Endothelial cell of hepatic sinusoid (primary cell): ENCODE results near the gene SLC33A1.
"Not testable (repeated sequence)": the region's sequence is repeated elsewhere in the genome, so short reads cannot be mapped to it uniquely, and the experiment has no call there.

Experiments used
- in situ Hi-C: cut with HindIII; loops from 2 replicates; pipeline ENCODE4 v1.10.0; 2017; ENCODE audit warnings: low sequenced_read_pairs

SLC33A1 gene

DNA sequence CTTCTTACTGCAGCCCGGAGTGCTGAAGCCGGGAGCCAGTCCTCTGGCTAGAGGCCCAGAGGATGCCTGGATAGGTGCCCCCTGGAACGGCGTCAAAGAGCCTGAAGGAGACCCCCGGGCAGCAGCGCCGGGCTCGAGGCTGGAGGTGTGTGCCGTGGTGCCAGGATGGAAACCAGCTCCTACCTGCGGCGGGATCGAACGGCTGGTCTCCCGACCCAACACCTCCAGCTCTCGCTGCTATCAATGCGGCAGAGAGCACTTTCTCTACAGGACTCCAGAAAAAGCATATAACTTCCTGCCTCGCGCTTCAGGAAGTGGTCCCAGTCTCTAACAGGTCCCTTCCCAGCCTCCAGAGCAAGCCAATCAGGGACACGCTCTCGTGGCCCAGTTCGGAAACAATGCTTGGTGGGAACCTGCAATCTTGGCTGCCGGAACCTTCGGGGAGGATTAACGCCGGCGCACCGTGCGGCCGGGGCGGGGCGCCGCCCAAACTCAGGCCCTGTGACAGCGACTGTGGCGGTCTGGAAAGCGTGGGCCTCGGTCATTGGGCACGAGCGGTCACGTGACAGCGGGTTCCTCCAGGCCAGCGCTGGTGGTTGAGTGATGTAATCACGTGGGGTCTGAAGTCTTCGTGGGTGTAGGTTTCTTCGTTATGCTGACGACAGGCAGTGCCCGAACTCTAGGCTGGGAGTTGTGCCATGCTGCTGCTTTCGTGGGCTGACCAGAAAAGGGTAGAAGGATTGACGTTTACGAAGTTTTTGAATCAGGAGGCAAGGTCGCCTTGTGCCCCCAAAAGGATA is at the start of gene SLC33A1:
SLC33A1 (minus strand) TSS at position 287 of the 800 bp plus-strand sequence. CDS start 430 bp downstream, outside the sequence.
- in situ Hi-C loops = no loop called here

DNA sequence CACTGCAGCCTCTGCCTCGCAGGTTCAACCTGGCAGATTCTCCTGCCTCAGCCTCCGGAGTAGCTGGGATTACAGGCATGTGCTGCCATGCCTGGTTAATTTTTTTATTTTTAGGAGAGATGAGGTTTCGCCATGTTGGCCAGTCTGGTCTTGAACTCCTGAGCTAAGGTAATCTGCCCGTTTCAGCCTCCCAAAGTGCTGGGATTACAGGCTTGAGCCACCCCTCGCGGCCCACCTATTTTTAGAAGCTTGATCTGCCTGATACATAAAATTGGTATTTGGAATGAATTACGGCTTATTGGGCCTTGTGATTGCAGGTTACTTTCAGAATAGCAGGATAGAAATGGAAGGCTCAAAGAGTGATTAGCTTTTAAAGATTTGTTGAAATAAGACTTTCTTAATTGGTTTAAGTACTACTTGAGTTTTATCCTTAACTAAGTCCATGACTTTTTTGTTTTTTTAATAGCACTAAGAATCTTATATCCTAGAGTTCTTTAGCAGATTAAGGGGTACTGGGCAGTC is 41.2 kb upstream of the SLC33A1 start:
- in situ Hi-C loops = no loop called here

- in situ Hi-C loops = no loop called here
Measured at GRCh38 chr3:155891321-155891720, 37.1 kb upstream of the SLC33A1 start.

- in situ Hi-C loops = no loop called here
Measured at GRCh38 chr3:155890671-155891190, 36.5 kb upstream of the SLC33A1 start.

GRCh38 chr3:155889952-155890351 is 35.7 kb upstream of the SLC33A1 start:
- in situ Hi-C loops = no loop called here

DNA sequence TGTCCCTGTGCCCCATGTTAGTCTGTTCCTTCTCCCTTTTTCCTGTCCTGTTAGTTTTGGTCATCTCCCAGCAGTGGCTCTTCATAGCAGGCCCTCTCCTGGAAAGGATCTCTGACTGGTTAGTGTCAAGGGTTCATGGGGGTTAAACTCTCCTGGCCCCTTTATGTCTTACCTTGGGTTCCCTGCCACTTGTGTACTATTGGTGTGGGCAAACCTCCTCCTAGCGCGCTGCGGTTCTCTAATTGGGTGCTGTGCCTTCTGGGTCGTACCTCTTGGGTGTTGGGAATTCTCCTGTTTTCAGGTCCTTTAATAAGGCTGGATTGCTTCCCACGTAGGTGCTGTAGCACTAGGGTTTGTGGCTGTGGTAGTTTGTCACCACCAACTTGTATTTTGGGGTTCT is 35.0 kb upstream of the SLC33A1 start:
- in situ Hi-C loops = no loop called here

DNA sequence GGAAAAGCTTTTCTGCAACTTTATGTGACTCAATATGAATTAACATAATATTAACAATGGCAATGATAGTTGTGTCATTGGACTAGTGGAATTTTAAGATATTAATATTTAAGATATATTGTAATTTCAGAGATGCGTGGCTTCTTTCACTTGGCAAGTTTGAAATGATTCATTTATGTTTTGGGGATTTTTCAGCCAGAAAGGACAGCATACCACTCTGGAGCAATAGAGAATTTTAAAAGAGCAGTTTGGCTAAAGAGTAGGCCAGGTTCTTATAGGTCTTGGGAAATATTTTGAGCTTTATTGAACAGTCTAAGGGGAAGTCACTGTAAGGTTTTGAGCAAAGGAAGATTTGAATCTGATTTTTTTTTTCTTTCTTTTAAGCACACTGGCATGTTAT is 32.7 kb upstream of the SLC33A1 start:
- in situ Hi-C loops = no loop called here

- in situ Hi-C loops = not testable (repeated sequence)
Measured at GRCh38 chr3:155886348-155886747, 32.1 kb upstream of the SLC33A1 start.

DNA sequence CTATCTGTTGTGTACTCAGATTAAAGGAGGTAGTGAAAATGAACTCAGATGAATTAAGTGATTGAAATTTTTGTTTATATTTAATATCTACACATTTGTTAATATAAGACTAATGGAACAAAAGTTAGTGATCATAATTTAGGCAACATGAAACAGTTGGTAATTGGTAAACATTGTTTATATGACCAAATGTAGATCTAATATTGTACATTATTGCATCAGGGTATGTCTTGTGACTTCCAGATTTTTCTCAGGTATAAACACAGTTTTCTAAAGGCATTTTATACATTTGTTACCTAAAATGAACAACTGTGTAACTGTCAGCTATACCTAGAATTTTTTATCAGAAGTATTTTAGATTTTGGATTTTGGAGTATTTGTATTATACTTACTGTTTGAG is 31.1 kb upstream of the SLC33A1 start:
- in situ Hi-C loops = no loop called here

- in situ Hi-C loops = no loop called here
Measured at GRCh38 chr3:155884292-155884691, 30.1 kb upstream of the SLC33A1 start.

GRCh38 chr3:155880286-155880685 is 26.1 kb upstream of the SLC33A1 start:
- in situ Hi-C loops = no loop called here

DNA sequence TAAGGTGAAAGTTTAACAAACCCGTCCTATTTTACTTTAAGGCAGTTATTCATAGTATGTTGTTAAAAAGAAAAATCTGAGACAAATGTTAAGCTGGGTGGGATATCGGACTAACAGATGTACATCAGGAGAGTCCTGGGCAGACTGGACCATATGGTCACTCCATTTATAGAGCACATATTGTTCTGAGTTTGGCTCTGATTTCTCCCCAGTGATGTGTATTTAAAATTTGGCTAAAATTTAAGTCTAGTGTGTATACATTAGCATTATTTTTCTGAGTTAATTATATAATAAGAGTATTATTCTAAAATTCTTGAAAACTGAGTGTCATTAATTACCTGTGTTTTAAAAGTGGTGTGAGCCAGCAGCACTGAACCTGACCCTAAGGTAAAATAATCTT is 22.3 kb upstream of the SLC33A1 start:
- in situ Hi-C loops = no loop called here

GRCh38 chr3:155876037-155876436 is 21.8 kb upstream of the SLC33A1 start:
- in situ Hi-C loops = no loop called here

DNA sequence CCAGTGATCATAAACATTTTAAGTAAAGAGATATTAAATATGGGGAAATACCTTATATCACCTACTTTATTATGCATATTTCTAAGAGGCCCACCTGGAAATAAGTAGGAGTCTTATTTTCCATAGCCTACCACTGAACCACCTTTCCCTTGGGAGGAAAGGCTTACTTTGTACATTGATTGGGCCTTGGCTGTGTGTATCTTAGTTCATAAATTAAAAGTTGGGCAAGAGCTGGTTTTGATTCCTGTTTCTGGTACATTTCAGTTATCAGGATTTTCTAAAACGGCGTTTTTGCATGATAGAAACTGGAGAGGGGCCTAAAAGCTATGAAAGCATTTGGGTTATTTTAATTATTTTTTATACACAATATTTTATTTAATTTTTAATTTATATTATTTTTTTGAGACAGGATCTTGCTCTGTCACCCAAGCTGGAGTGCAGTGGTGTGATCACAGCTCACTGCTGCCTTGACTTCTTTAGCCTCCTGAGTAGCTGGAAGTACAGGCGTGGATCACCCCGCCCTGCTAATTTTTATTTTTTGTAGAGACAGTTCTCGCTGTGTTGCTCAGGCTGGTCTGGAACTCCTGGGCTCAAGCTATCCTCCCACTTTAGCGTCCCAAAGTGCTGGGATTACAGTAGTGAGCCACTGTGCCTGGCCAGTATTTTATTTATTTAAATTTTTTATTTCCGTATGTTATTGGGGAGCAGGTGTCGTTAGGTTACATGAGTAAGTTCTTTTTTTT is 18.8 kb upstream of the SLC33A1 start:
- in situ Hi-C loops = no loop called here

DNA sequence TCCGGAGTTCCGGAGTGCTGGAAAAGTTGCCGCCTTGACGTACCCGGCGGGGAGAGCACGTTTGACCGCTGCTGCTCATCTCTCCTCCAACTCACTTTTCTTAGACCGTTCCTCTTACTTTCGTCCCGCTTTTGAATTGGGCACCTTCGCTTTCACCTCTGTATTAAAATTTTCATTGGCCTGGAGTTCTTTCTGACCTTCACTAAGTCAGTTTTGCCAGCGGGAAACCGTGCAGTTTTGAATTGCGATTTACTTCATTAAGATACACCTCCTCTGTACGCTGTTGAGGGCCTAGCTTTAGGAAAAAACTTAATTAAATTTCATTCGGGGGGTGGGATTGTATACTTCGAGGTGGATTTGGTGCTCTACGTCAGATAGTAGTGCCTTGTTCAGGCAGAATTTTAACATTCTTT is 17.5 kb upstream of the SLC33A1 start:
- in situ Hi-C loops = no loop called here

- in situ Hi-C loops = no loop called here
Measured at GRCh38 chr3:155870945-155871745, 16.9 kb upstream of the SLC33A1 start.

DNA sequence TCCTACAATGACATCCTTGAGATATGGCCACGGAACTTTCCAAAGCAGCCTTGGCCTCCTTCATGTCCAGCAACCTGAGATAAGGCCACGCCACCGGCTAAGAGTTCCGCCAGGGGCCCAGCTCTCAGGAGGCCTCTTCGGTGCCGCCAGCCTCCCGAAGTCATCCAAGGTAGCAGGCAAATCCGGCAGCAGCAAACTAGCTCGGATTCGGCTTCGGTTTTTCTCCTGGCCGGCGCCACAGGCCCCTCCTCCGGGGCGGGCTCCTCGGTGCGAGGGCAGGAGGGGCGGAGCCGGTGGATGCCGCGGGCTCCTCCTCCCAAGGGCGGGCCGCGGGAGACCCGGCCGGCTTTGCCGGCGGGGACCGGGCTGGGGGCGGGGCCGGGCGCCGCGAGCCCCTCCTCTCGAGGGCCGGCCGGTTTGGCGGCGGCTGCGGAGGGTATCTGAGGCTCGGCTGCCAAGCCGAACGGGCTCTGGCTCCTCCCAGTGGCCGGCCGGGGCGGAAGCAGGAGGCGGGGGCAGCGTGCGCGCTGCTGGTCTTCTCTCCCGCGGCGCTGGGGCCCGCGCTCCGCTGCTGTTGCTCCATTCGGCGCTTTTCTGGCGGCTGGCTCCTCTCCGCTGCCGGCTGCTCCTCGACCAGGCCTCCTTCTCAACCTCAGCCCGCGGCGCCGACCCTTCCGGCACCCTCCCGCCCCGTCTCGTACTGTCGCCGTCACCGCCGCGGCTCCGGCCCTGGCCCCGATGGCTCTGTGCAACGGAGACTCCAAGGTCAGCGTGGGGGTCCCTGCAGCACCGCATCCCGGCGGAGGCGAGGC is 16.1 kb upstream of the SLC33A1 start, which contains the start of gene GMPS:
GMPS (plus strand) TSS at position 518 of the 812 bp plus-strand sequence; CDS start at position 739, 221 bp downstream.
- in situ Hi-C loops = no loop called here

DNA sequence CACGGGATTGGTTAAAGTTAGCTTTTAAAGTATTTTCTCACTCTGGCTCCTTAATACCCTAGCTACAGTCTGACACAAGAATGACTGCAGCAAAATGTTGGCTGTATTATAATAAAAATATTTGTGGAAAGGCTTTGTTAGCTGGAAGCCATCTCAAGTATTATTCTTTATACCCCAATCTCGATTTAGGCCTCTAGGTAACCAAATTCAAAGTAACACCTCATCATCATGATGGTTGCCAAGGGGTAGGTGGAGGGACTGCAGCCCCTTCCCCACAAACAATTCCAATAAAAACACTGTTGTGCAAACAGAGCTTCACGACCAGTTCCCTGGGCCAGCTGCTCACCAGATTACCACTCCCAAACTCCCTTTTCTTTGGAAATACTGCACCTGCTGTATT is 15.5 kb upstream of the SLC33A1 start:
- in situ Hi-C loops = no loop called here

- in situ Hi-C loops = no loop called here
Measured at GRCh38 chr3:155863072-155863784, 9.0 kb upstream of the SLC33A1 start.
